ENCODE measurements around the gene RGS14.

GRCh38 chr5:177377851-177378776 lies 20.4 kb downstream of the RGS14 start:
- TF ChIP-seq CTCF (IDR thresholded peaks at IDR 0.05; ENCODE audit: low read length) (no peak), EZH2 (optimal IDR thresholded peaks at IDR 0.05; ENCODE audit: low read depth, low read length) (no peak)

Data from MM.1S (cell line).